SU-DHL-6 (cell line): ENCODE results near the gene TMEM178B.

ENCODE experiments used
- H2AFZ ChIP-seq: fragments of 200-600 bp; sonication (generic); 2 replicates; pipeline ENCODE4 v1.6.1; 2014; ENCODE audit warnings: low read depth, mild to moderate bottlenecking, moderate library complexity, mixed read lengths, antibody characterized with exemption, low read length; ENCODE audit not compliant: severe bottlenecking
- H3F3A ChIP-seq: fragments of 200-600 bp; shearing (Covaris generic); 2 replicates; pipeline ENCODE4 v1.6.0; 2016; ENCODE audit warnings: antibody characterized with exemption, mild to moderate bottlenecking; ENCODE audit not compliant: insufficient read depth
- H3K27ac ChIP-seq: fragments of 200-600 bp; sonication (generic); 2 replicates; pipeline ENCODE4 v1.5.1; 2016; ENCODE audit warnings: low read depth, mild to moderate bottlenecking, low read length, moderate library complexity, mixed read lengths
- H3K27me3 ChIP-seq: fragments of 200-600 bp; sonication (generic), shearing (Covaris generic); 2 replicates; pipeline ENCODE4 v1.6.0; 2014; ENCODE audit warnings: mild to moderate bottlenecking, low read length
- H3K36me3 ChIP-seq: fragments of 200-600 bp; sonication (generic); 2 replicates; pipeline ENCODE4 v1.6.1; 2014; ENCODE audit warnings: mild to moderate bottlenecking, low read length, mixed read lengths
- H3K4me2 ChIP-seq: fragments of 300-600, 200-600 bp; shearing (Covaris generic), sonication (generic); 2 replicates; pipeline ENCODE4 v1.6.0; 2014; ENCODE audit warnings: low read length, low read depth, mild to moderate bottlenecking; ENCODE audit not compliant: poor library complexity, severe bottlenecking
- H3K4me3 ChIP-seq: fragments of 200-600 bp; sonication (generic); 2 replicates; pipeline ENCODE4 v1.5.1; 2014; ENCODE audit warnings: antibody characterized with exemption, low read length, mild to moderate bottlenecking, mixed read lengths; ENCODE audit not compliant: insufficient read depth, poor library complexity, severe bottlenecking
- H3K79me2 ChIP-seq: fragments of 200-600 bp; sonication (generic); 2 replicates; pipeline ENCODE4 v1.6.1; 2014; ENCODE audit warnings: mild to moderate bottlenecking, low read length, moderate library complexity; ENCODE audit not compliant: insufficient read depth
- H3K9ac ChIP-seq: fragments of 200-600 bp; sonication (generic); 2 replicates; pipeline ENCODE4 v1.7.0; 2014; ENCODE audit warnings: mild to moderate bottlenecking, low read length
- H3K9me2 ChIP-seq: fragments of 200-600 bp; sonication (generic); replicated peaks from 2 replicates; pipeline ENCODE4 v1.6.1; 2014; ENCODE audit warnings: low read length; ENCODE audit not compliant: insufficient read depth
- H3K9me3 ChIP-seq: fragments of 200-600 bp; sonication (generic); 2 replicates; pipeline ENCODE4 v1.6.1; 2014; ENCODE audit warnings: low read length, mixed read lengths; ENCODE audit not compliant: insufficient read depth
- H4K20me1 ChIP-seq: fragments of 200-600 bp; sonication (generic); 2 replicates; pipeline ENCODE4 v1.6.1; 2014; ENCODE audit warnings: low read depth, mild to moderate bottlenecking, antibody characterized with exemption, low read length, moderate library complexity, mixed read lengths
- EZH2phosphoT487 ChIP-seq: fragments of 200-600 bp; sonication (generic), shearing (Covaris generic); conservative IDR thresholded peaks from 2 replicates; pipeline ENCODE4 v1.6.1; 2018; ENCODE audit warnings: mild to moderate bottlenecking, antibody characterized with exemption, low read length, moderate library complexity, mixed read lengths
- TF ChIP-seq, protein P1 (sequence below): fragments of 200-600 bp; sonication (generic); IDR thresholded peaks from one replicate; pipeline ENCODE4 v1.5.1; 2017; ENCODE audit warnings: antibody characterized with exemption, mild to moderate bottlenecking, low read length, moderate library complexity; ENCODE audit not compliant: insufficient read depth, poor library complexity, severe bottlenecking

Gene TMEM178B

DNA sequence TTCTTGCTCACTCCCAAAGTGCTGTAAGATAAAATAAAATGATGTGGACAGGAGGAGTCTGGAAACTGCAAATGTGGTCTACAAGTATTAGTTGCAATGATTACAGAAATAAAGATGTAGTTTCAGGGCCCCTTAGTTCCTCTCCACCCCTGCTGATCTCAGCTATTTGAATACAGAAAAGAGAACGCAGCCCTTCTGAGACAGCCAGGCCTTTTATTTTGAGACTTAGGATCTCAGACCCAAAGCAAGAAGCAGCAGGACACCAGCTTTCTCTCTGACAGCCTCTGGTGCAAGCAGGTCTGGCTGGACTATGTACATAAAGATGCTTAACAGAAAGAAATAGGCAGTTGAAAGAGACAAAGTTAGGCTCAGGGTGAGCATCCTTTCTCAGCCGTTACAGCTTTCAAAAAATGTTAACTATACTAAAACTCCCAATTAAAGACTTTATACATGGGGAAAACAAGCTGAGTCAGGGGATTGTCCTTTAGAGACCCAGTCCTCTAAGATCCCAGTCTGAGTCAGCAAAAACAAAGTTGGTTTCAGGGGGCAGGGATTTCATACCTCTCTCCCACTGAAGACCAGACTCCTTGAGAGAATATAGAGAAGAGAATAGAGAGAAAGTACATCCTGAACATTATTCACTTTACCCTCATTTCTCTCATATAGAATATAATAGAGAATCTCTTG, 220.4 kb downstream of the TMEM178B start:
- Histone ChIP-seq H3K79me2 (no peaks in the 10 kb centered on the region), H3K4me3 (no peak overlapping the region), H3K36me3 (no peaks in the 10 kb centered on the region), H2AFZ (no peak overlapping the region), H3K9ac (no peak overlapping the region), H3K9me3 (no peaks in the 10 kb centered on the region), H3K9me2 (no peaks in the 10 kb centered on the region), H3K27ac (no peak overlapping the region), H3K4me2 (no peak overlapping the region), H3F3A (no peaks in the 10 kb centered on the region), H4K20me1 (no peaks in the 10 kb centered on the region), H3K27me3 (no peaks in the 10 kb centered on the region)
- TF ChIP-seq, protein P1, sequence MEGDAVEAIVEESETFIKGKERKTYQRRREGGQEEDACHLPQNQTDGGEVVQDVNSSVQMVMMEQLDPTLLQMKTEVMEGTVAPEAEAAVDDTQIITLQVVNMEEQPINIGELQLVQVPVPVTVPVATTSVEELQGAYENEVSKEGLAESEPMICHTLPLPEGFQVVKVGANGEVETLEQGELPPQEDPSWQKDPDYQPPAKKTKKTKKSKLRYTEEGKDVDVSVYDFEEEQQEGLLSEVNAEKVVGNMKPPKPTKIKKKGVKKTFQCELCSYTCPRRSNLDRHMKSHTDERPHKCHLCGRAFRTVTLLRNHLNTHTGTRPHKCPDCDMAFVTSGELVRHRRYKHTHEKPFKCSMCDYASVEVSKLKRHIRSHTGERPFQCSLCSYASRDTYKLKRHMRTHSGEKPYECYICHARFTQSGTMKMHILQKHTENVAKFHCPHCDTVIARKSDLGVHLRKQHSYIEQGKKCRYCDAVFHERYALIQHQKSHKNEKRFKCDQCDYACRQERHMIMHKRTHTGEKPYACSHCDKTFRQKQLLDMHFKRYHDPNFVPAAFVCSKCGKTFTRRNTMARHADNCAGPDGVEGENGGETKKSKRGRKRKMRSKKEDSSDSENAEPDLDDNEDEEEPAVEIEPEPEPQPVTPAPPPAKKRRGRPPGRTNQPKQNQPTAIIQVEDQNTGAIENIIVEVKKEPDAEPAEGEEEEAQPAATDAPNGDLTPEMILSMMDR = no peak
- no peak for TF ChIP-seq EZH2phosphoT487

GRCh38 chr7:141295367-141295895, 221.6 kb downstream of the TMEM178B start:
- H3K79me2 ChIP-seq = no peaks in the 10 kb centered on the region
- no peaks in the 10 kb centered on the region for H3F3A ChIP-seq
- H2AFZ ChIP-seq = no peak overlapping the region
- no peak overlapping the region for H3K4me2 ChIP-seq
- no peaks in the 10 kb centered on the region for H3K9me3 ChIP-seq
- H3K9me2 ChIP-seq = no peaks in the 10 kb centered on the region; the same call in 1 of the 2 replicates
- H3K36me3 ChIP-seq = no peaks in the 10 kb centered on the region
- H3K27ac ChIP-seq = no peak overlapping the region
- H4K20me1 ChIP-seq = no peaks in the 10 kb centered on the region
- H3K27me3 ChIP-seq = no peaks in the 10 kb centered on the region
- H3K9ac ChIP-seq = no peak overlapping the region
- TF ChIP-seq, protein P1 = no peak
- no peak for TF ChIP-seq EZH2phosphoT487
- H3K4me3 ChIP-seq = no peak overlapping the region

- H3K4me2 ChIP-seq = no peak overlapping the region
- H3K9me3 ChIP-seq = no peaks in the 10 kb centered on the region
- no peak overlapping the region for H3K4me3 ChIP-seq
- no peaks in the 10 kb centered on the region for H3K36me3 ChIP-seq
- H3K9me2 ChIP-seq = no peaks in the 10 kb centered on the region; the same call in 1 of the 2 replicates
- no peaks in the 10 kb centered on the region for H3K79me2 ChIP-seq
- TF ChIP-seq, protein P1 = no peak
- no peak for TF ChIP-seq EZH2phosphoT487
- H3K27me3 ChIP-seq = no peaks in the 10 kb centered on the region
- no peak overlapping the region for H3K27ac ChIP-seq
- H2AFZ ChIP-seq = no peak overlapping the region
- no peaks in the 10 kb centered on the region for H3F3A ChIP-seq
- no peaks in the 10 kb centered on the region for H4K20me1 ChIP-seq
- no peak overlapping the region for H3K9ac ChIP-seq
These were observed 227.0 kb downstream of the TMEM178B start for GRCh38 chr7:141300816-141301215.
